GM23338 (cell line): Measurements from ENCODE around the gene SLC9A3. TPM values are rescaled to one million over a fixed set of nuclear protein-coding genes. Genes with fewer than 3 reads are reported as not detected.

ENCODE experiments used
- ATAC-seq: fragments of 200-7000 bp; cut with Tn5 transposase; 3 replicates; pipeline ENCODE4 v1.9.1; 2020
- DNase-seq: peaks from one replicate; pipeline ENCODE4 v3.0.0-alpha.2; 2015; ENCODE audit warnings: low spot score
- H2AFZ ChIP-seq: fragments of 200-600 bp; sonication (generic); 2 replicates; pipeline ENCODE4 v1.8.0; 2016; ENCODE audit warnings: antibody characterized with exemption, mild to moderate bottlenecking, moderate library complexity
- H3F3A ChIP-seq: fragments of 200-600 bp; sonication (generic); replicated peaks from 2 replicates; pipeline ENCODE4 v1.8.0; 2017; ENCODE audit warnings: antibody characterized with exemption, mixed run types, low read depth
- H3K27ac ChIP-seq: fragments of 200-600 bp; sonication (generic); 2 replicates; pipeline ENCODE4 v1.6.1; 2016; ENCODE audit warnings: low read depth
- H3K27me3 ChIP-seq: fragments of 200-600 bp; sonication (generic); 2 replicates; pipeline ENCODE4 v1.8.0; 2016; ENCODE audit warnings: mild to moderate bottlenecking, mixed run types, moderate library complexity; ENCODE audit not compliant: insufficient read depth
- H3K36me3 ChIP-seq: fragments of 200-600 bp; sonication (generic); 2 replicates; pipeline ENCODE4 v1.8.0; 2016; ENCODE audit warnings: mild to moderate bottlenecking; ENCODE audit not compliant: insufficient read depth
- H3K4me1 ChIP-seq: fragments of 200-600 bp; sonication (generic); 2 replicates; pipeline ENCODE4 v1.8.0; 2016; ENCODE audit warnings: mild to moderate bottlenecking, moderate library complexity; ENCODE audit not compliant: insufficient read depth
- H3K4me2 ChIP-seq: fragments of 200-600 bp; sonication (generic); 2 replicates; pipeline ENCODE4 v1.7.1; 2017; ENCODE audit warnings: mixed run types
- H3K4me3 ChIP-seq: fragments of 200-600 bp; sonication (generic); 2 replicates; pipeline ENCODE4 v1.6.1; 2016; ENCODE audit warnings: mixed run types
- H3K79me2 ChIP-seq: fragments of 200-600 bp; sonication (generic); replicated peaks from 2 replicates; pipeline ENCODE4 v1.8.0; 2017; ENCODE audit warnings: mild to moderate bottlenecking; ENCODE audit not compliant: insufficient read depth
- H3K9me2 ChIP-seq: fragments of 200-600 bp; sonication (generic); 2 replicates; pipeline ENCODE4 v1.8.0; 2017; ENCODE audit not compliant: insufficient read depth
- H4K20me1 ChIP-seq: fragments of 200-600 bp; sonication (generic); replicated peaks from 2 replicates; pipeline ENCODE4 v1.8.0; 2017; ENCODE audit warnings: mild to moderate bottlenecking; ENCODE audit not compliant: insufficient read depth
- H3K27ac Mint-ChIP-seq: 2 replicates; pipeline ENCODE4 v1.8.0; 2020; ENCODE audit warnings: inconsistent platforms, mild to moderate bottlenecking, moderate library complexity, mixed read lengths
- H3K27me3 Mint-ChIP-seq: 3 replicates; pipeline ENCODE4 v1.8.0; 2022; ENCODE audit warnings: low read depth, mild to moderate bottlenecking, moderate library complexity, mixed read lengths, inconsistent platforms; ENCODE audit not compliant: insufficient read depth, poor library complexity
- H3K36me3 Mint-ChIP-seq: 3 replicates; pipeline ENCODE4 v1.8.0; 2021; ENCODE audit warnings: low read depth, mild to moderate bottlenecking, inconsistent platforms, moderate library complexity, mixed read lengths
- H3K4me1 Mint-ChIP-seq: 3 replicates; pipeline ENCODE4 v1.8.0; 2020; ENCODE audit warnings: mild to moderate bottlenecking, inconsistent platforms, mixed read lengths
- H3K4me3 Mint-ChIP-seq: 3 replicates; pipeline ENCODE4 v1.8.0; 2021; ENCODE audit warnings: moderate library complexity, mild to moderate bottlenecking, inconsistent platforms, mixed read lengths
- H3K9me3 Mint-ChIP-seq: 3 replicates; pipeline ENCODE4 v1.8.0; 2020; ENCODE audit warnings: moderate library complexity, mild to moderate bottlenecking, inconsistent platforms, mixed read lengths
- CREB1 ChIP-seq: fragments of 250-450 bp; sonication (Bioruptor Pico); IDR thresholded peaks from 2 replicates; pipeline ENCODE4 v1.5.0; 2020; ENCODE audit warnings: low read depth, mild to moderate bottlenecking, moderate library complexity
- EZH2 ChIP-seq: fragments of 200-600 bp; sonication (generic); IDR thresholded peaks from one replicate; pipeline ENCODE4 v1.8.0; 2017; ENCODE audit warnings: antibody characterized with exemption, mild to moderate bottlenecking, low read depth; ENCODE audit not compliant: unreplicated experiment
- EZH2phosphoT487 ChIP-seq: fragments of 200-600 bp; sonication (generic); IDR thresholded peaks from one replicate; pipeline ENCODE4 v1.8.1; 2018; ENCODE audit warnings: antibody characterized with exemption; ENCODE audit not compliant: unreplicated experiment
- JUNB ChIP-seq: IDR thresholded peaks from one replicate; pipeline ENCODE4 v1.6.1; 2016; ENCODE audit warnings: antibody characterized with exemption; ENCODE audit not compliant: unreplicated experiment
- NANOG ChIP-seq: IDR thresholded peaks from 2 replicates; pipeline ENCODE4 v1.6.1; 2016; ENCODE audit warnings: antibody characterized with exemption, borderline replicate concordance
- POLR2AphosphoS5 ChIP-seq: IDR thresholded peaks from 2 replicates; pipeline ENCODE4 v1.6.1; 2016; ENCODE audit warnings: antibody characterized with exemption, low read depth
- STAT1 ChIP-seq: IDR thresholded peaks from one replicate; pipeline ENCODE4 v1.6.1; 2016; ENCODE audit warnings: antibody characterized with exemption; ENCODE audit not compliant: unreplicated experiment
- ZNF114 ChIP-seq: fragments of 250-450 bp; sonication (Bioruptor Pico); IDR thresholded peaks from 2 replicates; pipeline ENCODE4 v1.5.0; 2020; ENCODE audit warnings: mild to moderate bottlenecking, moderate library complexity
- ZNF331 ChIP-seq: fragments of 250-450 bp; sonication (Bioruptor Pico); IDR thresholded peaks from 2 replicates; pipeline ENCODE4 v1.5.0; 2020; ENCODE audit warnings: low read depth, mild to moderate bottlenecking, moderate library complexity
- polyA plus RNA-seq: library from polyadenylated mRNA; unstranded; fragments of >200 nt; fragmentation: Nextera tagmentation; extraction: Ambion mirVana; gene quantifications from 2 replicates; pipeline ENCODE4 v1.2.1, GENCODE V29; 2016
- total RNA-seq: library from RNA; depleted of rRNA; stranded (reverse); fragments of >200 nt; shearing (Covaris generic); gene quantifications from 2 replicates; pipeline ENCODE4 v1.2.3, GENCODE V29; 2014
- TF ChIP-seq, protein P1 (sequence below): fragments of 250-450 bp; sonication (Bioruptor Pico); IDR thresholded peaks from 2 replicates; pipeline ENCODE4 v1.5.0; 2020; ENCODE audit warnings: mild to moderate bottlenecking, moderate library complexity
- TF ChIP-seq, protein P2 (sequence below): IDR thresholded peaks from one replicate; pipeline ENCODE4 v1.6.1; 2018; ENCODE audit warnings: antibody characterized with exemption; ENCODE audit not compliant: unreplicated experiment
- TF ChIP-seq, protein P3 (sequence below), 2 experiments: fragments of 200-600 bp in 1 of 2; sonication (generic) in 1 of 2; conservative IDR thresholded peaks; 2 replicates each; pipeline versions ENCODE4 v1.5.1 to v1.6.1; 2016 to 2017; ENCODE audit warnings: antibody characterized with exemption in 2 of 2, low read depth in 2 of 2, mild to moderate bottlenecking in 2 of 2, moderate library complexity in 1 of 2
- TF ChIP-seq, protein P4 (sequence below): IDR thresholded peaks from 2 replicates; pipeline ENCODE4 v1.6.1; 2016; ENCODE audit warnings: antibody characterized with exemption

SLC9A3 gene
- total and polyA plus RNA-seq, 2 experiments from 2014 or later, result 0.39 to 3.1 TPM

DNA sequence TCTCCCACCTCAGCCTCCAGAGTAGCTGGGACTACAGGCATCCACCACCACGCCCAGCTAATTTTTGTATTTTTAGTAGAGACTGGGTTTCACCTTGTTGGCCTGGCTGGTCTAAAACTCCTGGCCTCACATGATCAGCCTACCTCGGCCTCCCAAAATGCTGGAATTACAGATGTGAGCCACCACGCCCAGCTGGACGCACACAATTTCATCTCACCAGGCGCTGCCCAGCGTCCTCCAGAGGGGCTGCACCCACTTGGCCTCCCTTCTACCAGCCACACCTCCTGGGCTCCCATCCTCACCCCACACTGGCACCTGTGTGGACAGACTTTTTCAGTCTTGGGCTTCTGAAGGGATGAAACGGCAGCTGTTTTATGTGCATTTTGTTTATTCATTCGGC, 85.1 kb downstream of the SLC9A3 start:
- Mint-ChIP-seq H3K36me3 (no peaks in the 10 kb centered on the region; the same call in 2 of the 3 replicates), H3K4me3 (no peak overlapping the region), H3K27ac (no peak overlapping the region), H3K9me3 (0 out of 3 replicates have a peak, but pooled peaks cover under 1% of the 10 kb centered on the region), H3K4me1 (peaks cover under 1% of the 10 kb centered on the region; the same call in 2 of the 3 replicates), H3K27me3 (peaks cover 12% of the 10 kb centered on the region)
- Histone ChIP-seq H3F3A (no peaks in the 10 kb centered on the region), H3K27ac (no peak overlapping the region), H3K4me1 (peaks cover 6% of the 10 kb centered on the region; the same call in 1 of the 2 replicates), H3K79me2 (peaks cover 9% of the 10 kb centered on the region), H3K27me3 (no peaks in the 10 kb centered on the region), H3K36me3 (no peaks in the 10 kb centered on the region), H3K4me3 (no peak overlapping the region), H4K20me1 (no peaks in the 10 kb centered on the region), H3K4me2 (no peak overlapping the region), H3K9me2 (no peaks in the 10 kb centered on the region), H2AFZ (no peak overlapping the region)
- ATAC-seq (no peak), DNase-seq (no peak)
- TF ChIP-seq, protein P1, sequence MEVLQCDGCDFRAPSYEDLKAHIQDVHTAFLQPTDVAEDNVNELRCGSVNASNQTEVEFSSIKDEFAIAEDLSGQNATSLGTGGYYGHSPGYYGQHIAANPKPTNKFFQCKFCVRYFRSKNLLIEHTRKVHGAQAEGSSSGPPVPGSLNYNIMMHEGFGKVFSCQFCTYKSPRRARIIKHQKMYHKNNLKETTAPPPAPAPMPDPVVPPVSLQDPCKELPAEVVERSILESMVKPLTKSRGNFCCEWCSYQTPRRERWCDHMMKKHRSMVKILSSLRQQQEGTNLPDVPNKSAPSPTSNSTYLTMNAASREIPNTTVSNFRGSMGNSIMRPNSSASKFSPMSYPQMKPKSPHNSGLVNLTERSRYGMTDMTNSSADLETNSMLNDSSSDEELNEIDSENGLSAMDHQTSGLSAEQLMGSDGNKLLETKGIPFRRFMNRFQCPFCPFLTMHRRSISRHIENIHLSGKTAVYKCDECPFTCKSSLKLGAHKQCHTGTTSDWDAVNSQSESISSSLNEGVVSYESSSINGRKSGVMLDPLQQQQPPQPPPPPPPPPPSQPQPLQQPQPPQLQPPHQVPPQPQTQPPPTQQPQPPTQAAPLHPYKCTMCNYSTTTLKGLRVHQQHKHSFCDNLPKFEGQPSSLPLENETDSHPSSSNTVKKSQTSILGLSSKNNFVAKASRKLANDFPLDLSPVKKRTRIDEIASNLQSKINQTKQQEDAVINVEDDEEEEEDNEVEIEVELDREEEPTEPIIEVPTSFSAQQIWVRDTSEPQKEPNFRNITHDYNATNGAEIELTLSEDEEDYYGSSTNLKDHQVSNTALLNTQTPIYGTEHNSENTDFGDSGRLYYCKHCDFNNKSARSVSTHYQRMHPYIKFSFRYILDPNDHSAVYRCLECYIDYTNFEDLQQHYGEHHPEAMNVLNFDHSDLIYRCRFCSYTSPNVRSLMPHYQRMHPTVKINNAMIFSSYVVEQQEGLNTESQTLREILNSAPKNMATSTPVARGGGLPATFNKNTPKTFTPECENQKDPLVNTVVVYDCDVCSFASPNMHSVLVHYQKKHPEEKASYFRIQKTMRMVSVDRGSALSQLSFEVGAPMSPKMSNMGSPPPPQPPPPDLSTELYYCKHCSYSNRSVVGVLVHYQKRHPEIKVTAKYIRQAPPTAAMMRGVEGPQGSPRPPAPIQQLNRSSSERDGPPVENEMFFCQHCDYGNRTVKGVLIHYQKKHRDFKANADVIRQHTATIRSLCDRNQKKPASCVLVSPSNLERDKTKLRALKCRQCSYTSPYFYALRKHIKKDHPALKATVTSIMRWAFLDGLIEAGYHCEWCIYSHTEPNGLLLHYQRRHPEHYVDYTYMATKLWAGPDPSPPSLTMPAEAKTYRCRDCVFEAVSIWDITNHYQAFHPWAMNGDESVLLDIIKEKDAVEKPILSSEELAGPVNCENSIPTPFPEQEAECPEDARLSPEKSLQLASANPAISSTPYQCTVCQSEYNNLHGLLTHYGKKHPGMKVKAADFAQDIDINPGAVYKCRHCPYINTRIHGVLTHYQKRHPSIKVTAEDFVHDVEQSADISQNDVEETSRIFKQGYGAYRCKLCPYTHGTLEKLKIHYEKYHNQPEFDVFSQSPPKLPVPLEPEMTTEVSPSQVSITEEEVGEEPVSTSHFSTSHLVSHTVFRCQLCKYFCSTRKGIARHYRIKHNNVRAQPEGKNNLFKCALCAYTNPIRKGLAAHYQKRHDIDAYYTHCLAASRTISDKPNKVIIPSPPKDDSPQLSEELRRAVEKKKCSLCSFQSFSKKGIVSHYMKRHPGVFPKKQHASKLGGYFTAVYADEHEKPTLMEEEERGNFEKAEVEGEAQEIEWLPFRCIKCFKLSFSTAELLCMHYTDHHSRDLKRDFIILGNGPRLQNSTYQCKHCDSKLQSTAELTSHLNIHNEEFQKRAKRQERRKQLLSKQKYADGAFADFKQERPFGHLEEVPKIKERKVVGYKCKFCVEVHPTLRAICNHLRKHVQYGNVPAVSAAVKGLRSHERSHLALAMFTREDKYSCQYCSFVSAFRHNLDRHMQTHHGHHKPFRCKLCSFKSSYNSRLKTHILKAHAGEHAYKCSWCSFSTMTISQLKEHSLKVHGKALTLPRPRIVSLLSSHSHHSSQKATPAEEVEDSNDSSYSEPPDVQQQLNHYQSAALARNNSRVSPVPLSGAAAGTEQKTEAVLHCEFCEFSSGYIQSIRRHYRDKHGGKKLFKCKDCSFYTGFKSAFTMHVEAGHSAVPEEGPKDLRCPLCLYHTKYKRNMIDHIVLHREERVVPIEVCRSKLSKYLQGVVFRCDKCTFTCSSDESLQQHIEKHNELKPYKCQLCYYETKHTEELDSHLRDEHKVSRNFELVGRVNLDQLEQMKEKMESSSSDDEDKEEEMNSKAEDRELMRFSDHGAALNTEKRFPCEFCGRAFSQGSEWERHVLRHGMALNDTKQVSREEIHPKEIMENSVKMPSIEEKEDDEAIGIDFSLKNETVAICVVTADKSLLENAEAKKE (CRISPR knock-in tag), result no peak
- TF ChIP-seq, protein P2, sequence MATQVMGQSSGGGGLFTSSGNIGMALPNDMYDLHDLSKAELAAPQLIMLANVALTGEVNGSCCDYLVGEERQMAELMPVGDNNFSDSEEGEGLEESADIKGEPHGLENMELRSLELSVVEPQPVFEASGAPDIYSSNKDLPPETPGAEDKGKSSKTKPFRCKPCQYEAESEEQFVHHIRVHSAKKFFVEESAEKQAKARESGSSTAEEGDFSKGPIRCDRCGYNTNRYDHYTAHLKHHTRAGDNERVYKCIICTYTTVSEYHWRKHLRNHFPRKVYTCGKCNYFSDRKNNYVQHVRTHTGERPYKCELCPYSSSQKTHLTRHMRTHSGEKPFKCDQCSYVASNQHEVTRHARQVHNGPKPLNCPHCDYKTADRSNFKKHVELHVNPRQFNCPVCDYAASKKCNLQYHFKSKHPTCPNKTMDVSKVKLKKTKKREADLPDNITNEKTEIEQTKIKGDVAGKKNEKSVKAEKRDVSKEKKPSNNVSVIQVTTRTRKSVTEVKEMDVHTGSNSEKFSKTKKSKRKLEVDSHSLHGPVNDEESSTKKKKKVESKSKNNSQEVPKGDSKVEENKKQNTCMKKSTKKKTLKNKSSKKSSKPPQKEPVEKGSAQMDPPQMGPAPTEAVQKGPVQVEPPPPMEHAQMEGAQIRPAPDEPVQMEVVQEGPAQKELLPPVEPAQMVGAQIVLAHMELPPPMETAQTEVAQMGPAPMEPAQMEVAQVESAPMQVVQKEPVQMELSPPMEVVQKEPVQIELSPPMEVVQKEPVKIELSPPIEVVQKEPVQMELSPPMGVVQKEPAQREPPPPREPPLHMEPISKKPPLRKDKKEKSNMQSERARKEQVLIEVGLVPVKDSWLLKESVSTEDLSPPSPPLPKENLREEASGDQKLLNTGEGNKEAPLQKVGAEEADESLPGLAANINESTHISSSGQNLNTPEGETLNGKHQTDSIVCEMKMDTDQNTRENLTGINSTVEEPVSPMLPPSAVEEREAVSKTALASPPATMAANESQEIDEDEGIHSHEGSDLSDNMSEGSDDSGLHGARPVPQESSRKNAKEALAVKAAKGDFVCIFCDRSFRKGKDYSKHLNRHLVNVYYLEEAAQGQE, result no peak
- TF ChIP-seq, protein P3, sequence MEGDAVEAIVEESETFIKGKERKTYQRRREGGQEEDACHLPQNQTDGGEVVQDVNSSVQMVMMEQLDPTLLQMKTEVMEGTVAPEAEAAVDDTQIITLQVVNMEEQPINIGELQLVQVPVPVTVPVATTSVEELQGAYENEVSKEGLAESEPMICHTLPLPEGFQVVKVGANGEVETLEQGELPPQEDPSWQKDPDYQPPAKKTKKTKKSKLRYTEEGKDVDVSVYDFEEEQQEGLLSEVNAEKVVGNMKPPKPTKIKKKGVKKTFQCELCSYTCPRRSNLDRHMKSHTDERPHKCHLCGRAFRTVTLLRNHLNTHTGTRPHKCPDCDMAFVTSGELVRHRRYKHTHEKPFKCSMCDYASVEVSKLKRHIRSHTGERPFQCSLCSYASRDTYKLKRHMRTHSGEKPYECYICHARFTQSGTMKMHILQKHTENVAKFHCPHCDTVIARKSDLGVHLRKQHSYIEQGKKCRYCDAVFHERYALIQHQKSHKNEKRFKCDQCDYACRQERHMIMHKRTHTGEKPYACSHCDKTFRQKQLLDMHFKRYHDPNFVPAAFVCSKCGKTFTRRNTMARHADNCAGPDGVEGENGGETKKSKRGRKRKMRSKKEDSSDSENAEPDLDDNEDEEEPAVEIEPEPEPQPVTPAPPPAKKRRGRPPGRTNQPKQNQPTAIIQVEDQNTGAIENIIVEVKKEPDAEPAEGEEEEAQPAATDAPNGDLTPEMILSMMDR (conservative IDR thresholded peaks at IDR 0.05; ENCODE audit: low read depth in 2 of 2), result no peak
- no peak for TF ChIP-seq NANOG
- TF ChIP-seq ZNF331, result no peak
- TF ChIP-seq ZNF114 (CRISPR knock-in tag), result no peak
- TF ChIP-seq EZH2phosphoT487, result no peak
- TF ChIP-seq JUNB, result no peak
- no peak for TF ChIP-seq STAT1
- TF ChIP-seq, protein P4, sequence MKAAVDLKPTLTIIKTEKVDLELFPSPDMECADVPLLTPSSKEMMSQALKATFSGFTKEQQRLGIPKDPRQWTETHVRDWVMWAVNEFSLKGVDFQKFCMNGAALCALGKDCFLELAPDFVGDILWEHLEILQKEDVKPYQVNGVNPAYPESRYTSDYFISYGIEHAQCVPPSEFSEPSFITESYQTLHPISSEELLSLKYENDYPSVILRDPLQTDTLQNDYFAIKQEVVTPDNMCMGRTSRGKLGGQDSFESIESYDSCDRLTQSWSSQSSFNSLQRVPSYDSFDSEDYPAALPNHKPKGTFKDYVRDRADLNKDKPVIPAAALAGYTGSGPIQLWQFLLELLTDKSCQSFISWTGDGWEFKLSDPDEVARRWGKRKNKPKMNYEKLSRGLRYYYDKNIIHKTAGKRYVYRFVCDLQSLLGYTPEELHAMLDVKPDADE, result no peak
- TF ChIP-seq POLR2AphosphoS5, result no peak
- no peak for TF ChIP-seq EZH2
- no peak for TF ChIP-seq CREB1 (CRISPR knock-in tag)
